SK-N-MC (cell line): Measurements from ENCODE around the gene ATMIN.

Source experiments
- DNase-seq: peaks from one replicate; pipeline ENCODE4 v3.0.0-alpha.2; 2011; ENCODE audit warnings: low read depth, low spot score
- H3K27ac ChIP-seq: fragments of 200-600 bp; sonication (generic); 2 replicates; pipeline ENCODE4 v1.5.1; 2016; ENCODE audit warnings: mixed run types
- H3K36me3 ChIP-seq: fragments of 200-600 bp; sonication (generic); 2 replicates; pipeline ENCODE4 v1.6.1; 2017; ENCODE audit warnings: antibody characterized with exemption, low read length, mixed read lengths; ENCODE audit not compliant: insufficient read depth
- H3K4me3 ChIP-seq: fragments of 200-600 bp; sonication (generic); 2 replicates; pipeline ENCODE4 v1.5.1; 2016
- H3K9ac ChIP-seq: fragments of 200-600 bp; sonication (generic); 2 replicates; pipeline ENCODE4 v1.8.0; 2017; ENCODE audit warnings: mixed run types, mixed read lengths; ENCODE audit not compliant: insufficient read length
- H3K9me3 ChIP-seq: fragments of 200-600 bp; sonication (generic); 2 replicates; pipeline ENCODE4 v1.6.1; 2017; ENCODE audit warnings: low read depth, mild to moderate bottlenecking, antibody characterized with exemption, low read length, moderate library complexity, mixed read lengths
- EZH2 ChIP-seq: fragments of 200-600 bp; sonication (generic); IDR thresholded peaks from one replicate; pipeline ENCODE4 v1.6.1; 2017; ENCODE audit warnings: antibody characterized with exemption
- FOXP2 ChIP-seq: optimal IDR thresholded peaks from 2 replicates; pipeline ENCODE3; 2011; ENCODE audit warnings: mild to moderate bottlenecking, moderate library complexity; ENCODE audit not compliant: insufficient read depth; ENCODE audit errors: extremely low read length, control extremely low read depth
- POLR2AphosphoS5 ChIP-seq: IDR thresholded peaks from 2 replicates; pipeline ENCODE4 v1.6.1; 2012; ENCODE audit warnings: mild to moderate bottlenecking, low read depth, low read length, borderline replicate concordance

ATMIN gene

DNA sequence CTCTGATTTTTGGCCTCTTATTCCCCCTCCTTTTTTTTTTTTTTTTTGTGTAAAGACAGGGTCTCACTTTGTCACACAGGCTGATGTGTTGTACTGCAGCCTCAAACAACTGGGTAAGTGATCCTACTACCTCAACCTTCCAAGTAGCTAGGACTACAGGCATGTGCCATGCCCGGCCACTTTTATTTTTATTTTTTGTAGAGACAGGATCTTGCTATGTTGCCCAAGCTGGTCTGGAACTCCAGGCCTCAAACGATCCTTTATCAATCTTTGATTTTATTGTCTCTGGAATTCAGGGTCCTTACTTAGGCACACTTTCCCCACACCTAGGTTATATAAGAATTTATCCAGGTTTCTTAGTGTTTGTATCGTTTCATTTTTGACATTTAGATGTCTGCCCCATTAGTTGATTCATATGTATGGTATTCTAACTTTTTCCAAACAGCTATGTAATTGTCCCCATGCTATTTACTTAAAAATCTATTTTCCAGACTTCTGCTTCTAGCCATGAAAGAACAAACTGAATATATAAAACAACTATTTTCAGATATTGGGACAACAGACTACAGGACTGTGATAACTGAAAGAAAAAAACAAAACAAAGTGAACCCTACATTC, 42.9 kb upstream of the ATMIN start:
- H3K4me3 ChIP-seq = no peak overlapping the region
- no peak overlapping the region for H3K9ac ChIP-seq
- no peaks in the 10 kb centered on the region for H3K36me3 ChIP-seq

DNA sequence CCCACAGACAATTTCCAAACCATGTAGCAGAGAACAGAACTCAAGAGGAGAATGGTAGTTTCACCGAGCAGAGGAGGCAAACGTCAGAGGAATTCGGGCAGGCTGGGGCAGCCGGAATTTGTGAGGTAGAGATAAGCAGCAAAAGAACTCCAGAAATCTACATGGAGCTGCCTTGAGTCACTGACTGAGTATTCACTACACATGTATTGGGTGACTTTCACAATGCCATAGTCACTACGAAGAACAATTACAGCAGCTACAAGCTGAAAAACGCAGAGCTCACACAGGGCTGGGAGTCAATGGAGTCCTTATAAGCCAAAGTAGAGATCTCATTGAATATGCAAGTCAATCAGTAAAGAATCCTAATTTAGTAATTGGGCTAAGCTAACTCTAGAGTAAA, 42.3 kb upstream of the ATMIN start:
- no peak for DNase-seq
- TF ChIP-seq EZH2 = no peak
- TF ChIP-seq POLR2AphosphoS5 = no peak
- no peak for TF ChIP-seq FOXP2
- no peaks in the 10 kb centered on the region for H3K9me3 ChIP-seq
- H3K4me3 ChIP-seq = no peak overlapping the region
- no peak overlapping the region for H3K9ac ChIP-seq
- H3K27ac ChIP-seq = no peak overlapping the region
- H3K36me3 ChIP-seq = no peaks in the 10 kb centered on the region

More for the DNA sequence above, 42.9 kb upstream of the ATMIN start:
- DNase-seq = no peak
- H3K9me3 ChIP-seq = no peaks in the 10 kb centered on the region
- no peak overlapping the region for H3K27ac ChIP-seq
- TF ChIP-seq FOXP2 (no peak), POLR2AphosphoS5 (no peak), EZH2 (no peak)

DNA sequence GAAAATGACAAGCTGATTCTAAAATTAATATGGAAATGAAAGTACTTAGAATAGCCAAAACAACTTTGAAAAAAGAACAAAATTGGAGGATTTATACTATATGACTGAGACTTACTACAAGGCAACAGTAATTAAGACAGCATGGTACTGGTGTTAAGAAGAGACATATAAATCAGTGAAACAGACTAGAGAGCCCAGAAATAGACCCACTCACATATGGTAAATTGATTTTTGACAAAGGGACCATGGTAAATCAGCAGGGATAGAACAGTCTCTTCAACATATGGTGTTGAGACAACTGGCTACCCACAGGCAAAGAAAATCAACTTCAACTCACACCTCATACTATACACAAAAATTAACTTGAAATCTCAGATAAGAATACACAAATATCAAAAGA, 41.8 kb upstream of the ATMIN start:
- Histone ChIP-seq H3K27ac (no peak overlapping the region), H3K9ac (no peak overlapping the region), H3K4me3 (no peak overlapping the region), H3K36me3 (no peaks in the 10 kb centered on the region), H3K9me3 (no peaks in the 10 kb centered on the region)
- TF ChIP-seq EZH2 (no peak), POLR2AphosphoS5 (no peak), FOXP2 (no peak)
- no peak for DNase-seq

DNA sequence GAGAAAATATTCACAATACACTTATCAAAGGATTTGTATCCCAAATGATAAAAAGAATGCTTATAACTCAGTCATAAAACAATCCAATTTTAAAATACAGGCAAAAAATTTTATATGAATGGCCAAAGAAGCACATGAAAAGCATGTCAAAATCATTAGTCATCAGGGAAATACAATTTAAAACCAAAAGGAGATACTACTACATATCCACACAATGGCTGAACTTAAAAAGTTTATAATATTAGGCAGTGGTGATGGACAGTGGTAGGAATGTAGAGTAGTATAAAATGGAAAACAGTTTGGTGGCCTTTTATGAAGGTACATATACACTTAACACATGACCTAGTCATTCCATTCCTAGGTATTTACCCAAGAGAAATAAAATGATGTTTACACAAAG, 41.2 kb upstream of the ATMIN start:
- no peak for DNase-seq

DNA sequence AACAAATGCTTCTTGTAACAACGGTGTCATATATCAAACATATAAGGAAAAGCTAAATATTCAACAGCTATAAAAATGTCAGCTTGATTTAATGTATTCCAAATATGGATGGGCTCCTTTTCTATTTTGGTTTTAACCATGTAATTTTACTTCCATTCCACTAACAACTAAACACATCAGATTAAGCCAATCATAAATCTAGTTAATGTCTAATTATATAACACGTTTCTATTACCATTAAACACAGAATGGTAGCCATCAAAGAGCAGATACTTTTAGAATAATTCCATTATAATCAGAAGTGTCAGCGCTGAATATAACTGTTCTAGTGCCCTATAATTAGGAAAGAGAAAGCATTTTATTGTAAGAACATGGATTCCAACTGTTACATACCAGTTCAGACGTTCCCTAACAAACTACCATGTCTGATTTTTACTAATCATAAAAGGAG, 38.9 kb upstream of the ATMIN start:
- no peak for DNase-seq
- TF ChIP-seq FOXP2 (no peak), POLR2AphosphoS5 (no peak), EZH2 (no peak)
- H3K4me3 ChIP-seq = peak overlapping the region; percentile 66
- no peaks in the 10 kb centered on the region for H3K9me3 ChIP-seq
- peak overlapping the region; percentile 80 for H3K27ac ChIP-seq
- H3K9ac ChIP-seq = no peak overlapping the region
- H3K36me3 ChIP-seq = no peaks in the 10 kb centered on the region

More for the DNA sequence above, 41.2 kb upstream of the ATMIN start:
- TF ChIP-seq POLR2AphosphoS5 (no peak), FOXP2 (no peak), EZH2 (no peak)
- Histone ChIP-seq H3K9ac (no peak overlapping the region), H3K27ac (no peak overlapping the region), H3K4me3 (no peak overlapping the region), H3K9me3 (no peaks in the 10 kb centered on the region), H3K36me3 (no peaks in the 10 kb centered on the region)

DNA sequence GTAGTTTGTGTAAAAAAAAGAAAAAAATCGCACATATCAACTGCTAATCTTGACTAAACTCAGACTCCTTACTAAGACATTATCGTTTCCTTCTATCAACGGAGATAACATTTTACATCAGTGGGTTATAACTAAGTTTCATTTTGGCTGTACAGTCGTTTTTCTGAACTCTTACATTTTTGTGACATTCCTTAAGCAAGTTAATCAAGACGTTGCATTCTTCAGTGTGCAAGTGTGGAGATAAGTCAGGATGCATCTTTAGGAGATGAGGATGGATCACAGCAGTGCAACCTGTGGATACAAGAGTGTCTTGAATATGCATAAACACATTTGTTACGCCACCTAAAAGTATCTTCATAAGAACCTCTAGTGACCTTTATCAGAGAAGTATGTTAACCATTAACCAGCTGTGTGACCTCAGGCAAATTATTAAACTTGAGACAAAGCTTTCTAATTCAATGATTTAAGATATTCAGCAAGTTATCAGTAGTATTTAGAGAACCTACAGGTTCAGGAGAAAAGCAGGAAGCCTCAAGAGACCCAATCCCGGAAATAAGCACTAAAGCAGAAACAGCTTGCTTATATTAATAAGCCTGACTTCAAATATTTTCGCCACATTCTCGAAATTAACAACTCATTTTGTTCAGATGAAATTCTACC, 38.4 kb upstream of the ATMIN start:
- peak; percentile 48 for DNase-seq

DNA sequence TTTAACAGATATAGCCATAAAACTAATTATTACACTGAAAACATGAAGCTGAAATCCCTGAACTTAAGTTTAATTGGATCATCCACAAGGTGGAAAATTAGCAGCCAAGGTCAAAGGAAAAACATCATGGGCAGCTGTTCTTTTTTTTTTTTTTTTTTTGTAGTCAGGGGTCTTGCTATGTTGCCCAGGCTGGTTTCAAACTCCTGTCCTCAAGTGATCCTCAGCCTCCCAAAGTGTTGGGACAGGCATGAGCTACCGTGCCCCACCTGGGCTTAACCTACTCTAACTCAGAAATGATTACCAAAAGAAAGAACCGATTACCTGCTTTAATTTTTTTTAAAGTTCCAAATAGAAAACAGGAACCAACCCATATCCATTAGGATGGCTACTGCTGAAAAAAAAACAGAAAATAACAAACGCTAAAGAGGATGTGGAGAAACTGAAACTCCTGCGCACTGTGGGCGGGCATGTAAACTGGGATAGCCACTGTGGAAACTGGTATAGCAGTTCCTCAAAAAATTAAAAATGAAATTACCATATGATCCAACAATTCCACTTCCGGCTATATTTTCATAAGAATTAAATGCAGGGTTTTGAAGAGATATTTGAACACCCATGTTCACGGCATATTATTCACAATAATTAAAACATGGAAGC, 37.5 kb upstream of the ATMIN start:
- Histone ChIP-seq H3K27ac (0 out of 2 replicates have a peak overlapping the region, but pooled peaks have one; percentile 31), H3K4me3 (peak overlapping the region; percentile 66), H3K36me3 (no peaks in the 10 kb centered on the region), H3K9me3 (no peaks in the 10 kb centered on the region), H3K9ac (no peak overlapping the region)
- DNase-seq = no peak
- TF ChIP-seq POLR2AphosphoS5 = no peak
- TF ChIP-seq FOXP2 = no peak
- no peak for TF ChIP-seq EZH2

More for the DNA sequence above, 38.4 kb upstream of the ATMIN start:
- Histone ChIP-seq H3K27ac (peak overlapping the region; percentile 80), H3K4me3 (peak overlapping the region; percentile 66), H3K9me3 (no peaks in the 10 kb centered on the region), H3K9ac (no peak overlapping the region), H3K36me3 (no peaks in the 10 kb centered on the region)
- TF ChIP-seq EZH2 = no peak
- no peak for TF ChIP-seq FOXP2
- TF ChIP-seq POLR2AphosphoS5 = peak; percentile 30; the same call in 1 of the 2 replicates

DNA sequence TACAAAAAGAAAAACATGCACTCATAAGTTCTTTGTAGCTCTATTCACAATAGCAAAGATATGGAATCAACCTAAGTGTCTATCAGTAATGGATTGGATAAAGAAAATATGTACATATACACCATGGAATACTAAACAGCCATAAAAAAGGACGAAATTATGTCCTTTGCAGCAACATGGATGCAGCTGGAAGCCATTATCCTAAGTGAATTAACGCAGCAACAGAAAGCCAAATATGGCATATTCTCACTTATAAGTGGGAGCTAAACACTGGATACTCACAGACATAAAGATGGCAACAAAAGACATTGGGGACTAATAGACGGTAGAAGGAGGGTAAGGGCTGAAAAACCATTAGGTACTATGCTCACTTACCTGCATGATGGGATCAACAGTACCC, 34.8 kb upstream of the ATMIN start:
- Histone ChIP-seq H3K9me3 (no peaks in the 10 kb centered on the region), H3K36me3 (no peaks in the 10 kb centered on the region), H3K27ac (no peak overlapping the region), H3K4me3 (no peak overlapping the region), H3K9ac (no peak overlapping the region)
- TF ChIP-seq EZH2 (no peak), POLR2AphosphoS5 (no peak), FOXP2 (no peak)
- no peak for DNase-seq

DNA sequence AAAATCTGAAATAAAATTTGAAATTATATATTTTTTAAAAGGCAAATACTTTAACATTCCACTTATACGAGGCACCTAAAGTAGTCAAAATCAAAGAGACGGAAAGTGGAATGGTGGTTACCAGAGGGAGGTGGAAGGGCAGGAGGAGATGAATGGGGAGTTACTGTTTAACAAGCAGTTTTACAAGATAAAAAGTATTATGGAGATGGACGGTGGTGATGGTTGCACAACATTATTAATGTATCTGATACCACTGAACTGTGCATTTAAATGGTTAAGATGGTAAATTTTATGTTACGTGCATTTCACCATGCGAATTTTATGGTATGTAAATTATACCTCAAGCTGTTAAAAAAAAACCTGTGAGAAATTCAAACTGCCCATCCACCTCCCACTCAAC, 34.3 kb upstream of the ATMIN start:
- Histone ChIP-seq H3K36me3 (no peaks in the 10 kb centered on the region), H3K9ac (no peak overlapping the region), H3K4me3 (no peak overlapping the region), H3K27ac (no peak overlapping the region), H3K9me3 (no peaks in the 10 kb centered on the region)
- TF ChIP-seq EZH2 (no peak), POLR2AphosphoS5 (no peak), FOXP2 (no peak)
- no peak for DNase-seq
